Pancreas (tissue), 10 donors: Measurements from ENCODE around the gene GRIK5. TPM values are rescaled to one million over a fixed set of nuclear protein-coding genes. Genes with fewer than 3 reads are reported as not detected.
A peak's percentile ranks its signal among the peaks of the same experiment; 100 is the strongest.
"Not testable (repeated sequence)": the region's sequence is repeated elsewhere in the genome, so short reads cannot be mapped to it uniquely, and the experiment has no call there.

ENCODE experiments used
- ATAC-seq, 4 donors: fragments of 200-7000 bp; cut with Tn5 transposase; one replicate each; pipeline versions ENCODE4 v1.8.0 to v1.9.1; 2020; ENCODE audit warnings: mild to moderate bottlenecking in 4 of 4, moderate library complexity in 4 of 4
- DNase-seq, 6 donors: peaks; one replicate each; pipeline ENCODE4 v3.0.0-alpha.2; 2020
- FAIRE-seq: peaks from 2 replicates; lab custom pipeline; 2012; peaks lifted over from hg19 to GRCh38; lab: Jason Lieb, UNC
- H3K27ac ChIP-seq, 4 donors: fragments of 200-600 bp; sonication (generic); 1 replicate in 3 of 4; 2 replicates in 1 of 4; pipeline versions ENCODE4 v1.5.0 to v1.8.0; 2020
- H3K27me3 ChIP-seq, 4 donors: fragments of 200-600 bp; one replicate each; pipeline ENCODE4 v1.8.0; 2021
- H3K36me3 ChIP-seq, 3 donors: fragments of 200-600 bp; sonication (generic) in 1 of 3; one replicate each; pipeline versions ENCODE4 v1.5.0 to v1.8.0; 2020 to 2021
- H3K4me1 ChIP-seq, 3 donors: fragments of 200-600 bp; one replicate each; pipeline ENCODE4 v1.8.0; 2021
- H3K4me3 ChIP-seq, 4 donors: fragments of 200-600 bp; sonication (generic) in 2 of 4; one replicate each; pipeline versions ENCODE4 v1.5.0 to v1.8.0; 2020 to 2021
- H3K9me3 ChIP-seq, 4 donors: fragments of 200-600 bp; one replicate each; pipeline ENCODE4 v1.8.0; 2021
- WGBS, 2 donors: extraction: QIAGEN DNeasy Blood & Tissue Kit; methylation state at CpG; one replicate each; pipeline ENCODE4 v1.1.7; 2013; 5-methylcytosine and 5-hydroxymethylcytosine counted together
- intact Hi-C, 3 donors: fragments of 100-400 bp; cut with DNase I; formaldehyde crosslinking; loops; one replicate each; pipeline versions ENCODE4 v1.11.1 to v1.14.2; 2022
- polyA plus RNA-seq, 2 donors: library from polyadenylated mRNA; stranded (reverse); fragments of 200-250 nt; gene quantifications; one replicate each; pipeline ENCODE4 v1.2.3, GENCODE V29; 2013
- total RNA-seq, 6 donors: library from RNA; stranded (reverse); fragmentation: NEBNext Ultra II Directional in 4 of 6; extraction: Animal tissue kit (Norgen Biotek cat#: 25700) in 4 of 6; gene quantifications; one replicate each; pipeline versions ENCODE4 v1.2.1 to v1.2.4, GENCODE V29; 2021 to 2023
- TF ChIP-seq, protein P1 (sequence below), 4 donors: fragments of 200-600 bp; sonication (generic) in 3 of 4; IDR thresholded peaks; one replicate each; pipeline versions ENCODE4 v1.5.0 to v1.8.0; 2021; ENCODE audit warnings: antibody characterized with exemption in 4 of 4
- donor health status: healthy with polysubstance abuse.
- donor health status: DM: no; HTN: no; CAD: no; lungs with moderate emphysema.
- donor health status: DM: no; HTN: no; CAD: no.
- donor health status: control.
- donor health status: control.
- donor health status: Bipolar disorder and iron deficiency.
- donor health status: DM: yes; HTN: yes; CAD: no.
- donor health status: DM: no; HTN: no; CAD: no.
- donor health status: DM: no; HTN: no; CAD: no.
- donor health status: DM: yes; HTN: yes; CAD: no.

The GRIK5 gene
- total and polyA plus RNA-seq, 8 donors, result 1.9 to 10.5 (median 3.4) TPM

DNA sequence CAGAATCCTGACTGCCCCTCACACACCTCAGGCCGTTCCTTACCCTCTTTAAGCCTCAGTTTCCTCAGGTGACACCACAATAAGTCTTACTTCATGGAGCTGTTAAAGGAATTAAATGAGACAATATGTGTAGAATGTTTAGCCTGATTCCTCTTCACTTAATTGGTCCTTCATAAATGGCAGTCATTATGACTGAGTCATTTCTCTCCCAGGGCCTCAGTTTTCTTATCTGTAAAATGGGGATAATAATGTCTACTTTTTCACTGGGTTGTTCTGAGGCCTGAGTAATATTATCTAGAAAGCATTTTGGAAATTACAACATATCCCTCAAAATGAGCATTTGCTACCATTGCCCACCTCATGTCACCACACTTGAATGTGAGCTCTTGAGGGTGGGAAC is 40.7 kb upstream of the GRIK5 start:
- TF ChIP-seq, protein P1, sequence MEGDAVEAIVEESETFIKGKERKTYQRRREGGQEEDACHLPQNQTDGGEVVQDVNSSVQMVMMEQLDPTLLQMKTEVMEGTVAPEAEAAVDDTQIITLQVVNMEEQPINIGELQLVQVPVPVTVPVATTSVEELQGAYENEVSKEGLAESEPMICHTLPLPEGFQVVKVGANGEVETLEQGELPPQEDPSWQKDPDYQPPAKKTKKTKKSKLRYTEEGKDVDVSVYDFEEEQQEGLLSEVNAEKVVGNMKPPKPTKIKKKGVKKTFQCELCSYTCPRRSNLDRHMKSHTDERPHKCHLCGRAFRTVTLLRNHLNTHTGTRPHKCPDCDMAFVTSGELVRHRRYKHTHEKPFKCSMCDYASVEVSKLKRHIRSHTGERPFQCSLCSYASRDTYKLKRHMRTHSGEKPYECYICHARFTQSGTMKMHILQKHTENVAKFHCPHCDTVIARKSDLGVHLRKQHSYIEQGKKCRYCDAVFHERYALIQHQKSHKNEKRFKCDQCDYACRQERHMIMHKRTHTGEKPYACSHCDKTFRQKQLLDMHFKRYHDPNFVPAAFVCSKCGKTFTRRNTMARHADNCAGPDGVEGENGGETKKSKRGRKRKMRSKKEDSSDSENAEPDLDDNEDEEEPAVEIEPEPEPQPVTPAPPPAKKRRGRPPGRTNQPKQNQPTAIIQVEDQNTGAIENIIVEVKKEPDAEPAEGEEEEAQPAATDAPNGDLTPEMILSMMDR (IDR thresholded peaks at IDR 0.05), result no peak
- DNase-seq (no peak), FAIRE-seq (no peak)

DNA sequence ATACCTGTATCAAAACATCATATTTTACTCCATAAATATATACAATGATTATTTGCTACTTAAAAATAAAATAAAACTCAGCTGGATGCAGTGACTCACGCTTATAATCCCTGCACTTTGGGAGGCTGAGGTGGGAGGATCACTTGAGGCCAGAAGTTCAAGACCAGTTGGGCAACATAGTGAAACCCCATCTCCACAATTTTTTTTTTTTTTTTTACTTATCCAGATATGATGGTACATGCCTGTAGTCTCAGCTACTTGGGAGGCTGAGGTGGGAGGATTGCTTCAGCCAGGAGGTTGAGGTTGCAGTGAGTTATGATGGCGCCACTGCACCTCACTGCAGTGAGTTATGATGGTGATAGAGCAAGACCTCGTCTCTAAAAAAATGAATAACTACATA is 39.9 kb upstream of the GRIK5 start:
- peaks cover 4 to 27% (median 11%) of the 10 kb centered on the region in 3 donors for H3K4me1 ChIP-seq
- TF ChIP-seq, protein P1 (IDR thresholded peaks at IDR 0.05), result no peak
- H3K36me3 ChIP-seq, result no peaks in the 10 kb centered on the region
- H3K4me3 ChIP-seq, result no peak overlapping the region
- H3K27me3 ChIP-seq, result no peaks in the 10 kb centered on the region
- DNase-seq, result no peak
- no peak overlapping the region for H3K27ac ChIP-seq
- no peaks in the 10 kb centered on the region for H3K9me3 ChIP-seq
- no peak for FAIRE-seq
- 80 to 85% methylated on average over 3 of the region's 3 CpGs for WGBS, 2 donors
- no peak for ATAC-seq
- intact Hi-C loops, result no loop called here

More for the DNA sequence above, 40.7 kb upstream of the GRIK5 start:
- H3K4me1 ChIP-seq, result peaks cover 8 to 30% (median 14%) of the 10 kb centered on the region in 3 donors
- H3K9me3 ChIP-seq, result no peaks in the 10 kb centered on the region
- H3K36me3 ChIP-seq, result no peaks in the 10 kb centered on the region
- intact Hi-C loops, result no loop called here
- 71 to 72% methylated on average over 1 of the region's 1 CpG for WGBS, 2 donors
- H3K27ac ChIP-seq, result no peak overlapping the region
- ATAC-seq, result no peak
- no peaks in the 10 kb centered on the region for H3K27me3 ChIP-seq
- no peak overlapping the region for H3K4me3 ChIP-seq

DNA sequence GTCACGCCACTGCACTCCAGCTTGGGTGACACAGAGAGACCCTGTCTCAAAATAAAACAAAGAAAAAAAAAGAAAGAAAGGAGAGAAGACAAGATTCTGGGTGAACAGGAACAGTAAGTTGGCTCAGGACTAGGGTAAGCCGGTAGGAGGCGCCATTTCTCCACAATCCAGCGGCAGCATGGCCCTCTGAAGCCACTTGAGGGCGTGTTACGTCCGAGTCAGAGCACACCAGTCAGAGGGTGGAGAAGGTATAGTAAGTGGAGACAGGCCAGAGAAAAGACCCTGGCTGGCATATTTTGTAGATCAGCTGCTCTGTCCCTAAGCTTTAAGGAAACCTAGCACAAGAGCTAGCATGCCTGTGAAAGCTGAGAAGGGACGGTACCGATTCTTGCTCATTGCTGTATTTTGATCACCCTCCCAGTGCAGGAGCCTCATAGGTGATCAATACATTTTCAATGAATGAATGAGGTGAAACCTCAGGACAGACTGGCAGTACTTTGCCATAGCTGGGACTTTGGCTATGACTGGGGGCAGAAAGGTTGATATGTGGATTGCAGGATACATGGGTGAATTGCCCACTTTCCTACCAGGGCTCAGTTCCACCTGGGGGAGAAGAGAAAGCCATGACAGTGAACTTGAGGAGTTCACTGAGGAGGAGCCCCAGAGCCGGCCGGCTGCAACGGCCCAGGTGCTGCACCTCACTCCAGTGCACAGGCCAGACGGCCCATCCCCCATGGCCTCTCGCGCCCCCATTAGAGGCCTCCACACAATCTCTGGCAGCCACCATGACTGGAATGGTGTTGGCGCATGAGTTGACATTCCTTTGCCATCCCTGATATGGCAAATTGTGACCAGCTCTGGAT is 38.8 kb upstream of the GRIK5 start:
- DNase-seq, result peak; percentile 74 to 90 (median 86)

DNA sequence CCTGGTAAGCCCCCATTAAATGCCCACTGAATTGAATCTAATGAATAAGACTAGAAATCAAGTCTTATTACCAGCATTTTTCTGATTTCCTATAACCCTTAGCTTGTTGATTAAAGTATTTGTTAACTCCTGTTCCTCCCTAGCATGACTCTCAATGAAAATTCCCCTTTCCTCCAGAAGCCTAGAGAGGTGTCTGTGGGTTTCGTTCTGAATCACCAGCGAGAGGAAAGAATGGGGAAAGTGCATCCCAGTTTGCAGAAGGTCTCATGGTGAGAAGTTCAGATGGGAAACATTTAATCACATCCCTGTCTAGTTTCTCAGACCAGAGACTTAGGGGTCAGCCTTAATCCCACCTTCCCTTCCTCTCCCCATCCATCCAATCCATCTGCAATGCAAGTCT is 35.4 kb upstream of the GRIK5 start:
- Histone ChIP-seq H3K27ac (no peak overlapping the region), H3K36me3 (no peaks in the 10 kb centered on the region), H3K9me3 (no peaks in the 10 kb centered on the region), H3K27me3 (no peaks in the 10 kb centered on the region), H3K4me1 (peaks cover 0 to 11% (median 0%) of the 10 kb centered on the region in 3 donors), H3K4me3 (no peak overlapping the region)
- no peak for DNase-seq
- WGBS, 2 donors, result 79 to 80% methylated on average over 2 of the region's 2 CpGs
- ATAC-seq, result no peak
- TF ChIP-seq, protein P1 (IDR thresholded peaks at IDR 0.05), result no peak
- intact Hi-C loops, result no loop called here
- FAIRE-seq, result no peak

More for the DNA sequence above, 38.8 kb upstream of the GRIK5 start:
- 22 to 25% methylated on average over 16 of the region's 16 CpGs for WGBS, 2 donors
- Histone ChIP-seq H3K27ac (no peak overlapping the region), H3K27me3 (no peaks in the 10 kb centered on the region), H3K36me3 (no peaks in the 10 kb centered on the region), H3K4me1 (peaks cover 0 to 15% (median 0%) of the 10 kb centered on the region in 3 donors), H3K9me3 (no peaks in the 10 kb centered on the region), H3K4me3 (no peak overlapping the region)
- FAIRE-seq (no peak), ATAC-seq (peak; percentile 90 to 100 (median 98))
- TF ChIP-seq, protein P1 (IDR thresholded peaks at IDR 0.05), result peak; percentile 91 to 96 (median 93)
- intact Hi-C loops, result no loop called here

DNA sequence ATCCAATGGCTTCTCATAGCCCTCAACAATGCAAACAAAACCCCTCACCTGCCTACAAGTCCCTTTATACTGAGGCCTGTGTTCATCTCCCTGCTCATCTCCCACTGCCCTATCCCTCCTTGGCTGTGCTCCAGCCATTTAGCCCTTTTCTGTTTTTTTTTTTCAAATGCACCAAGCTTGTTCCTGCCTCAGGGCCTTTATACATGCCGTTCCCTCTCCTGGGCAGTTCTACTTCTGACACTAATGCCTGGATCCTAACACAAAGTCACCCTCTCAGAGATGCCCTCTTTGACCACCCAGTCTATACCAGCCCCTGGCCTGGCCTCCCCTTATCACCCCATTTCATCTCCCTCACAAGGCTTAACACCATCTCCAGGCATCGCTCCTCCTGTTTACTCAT is 32.9 kb upstream of the GRIK5 start:
- TF ChIP-seq, protein P1 (IDR thresholded peaks at IDR 0.05), result no peak
- H3K27me3 ChIP-seq, result no peaks in the 10 kb centered on the region
- peaks cover 16 to 22% (median 18%) of the 10 kb centered on the region in 3 donors for H3K4me1 ChIP-seq
- WGBS, 2 donors, result 92 to 93% methylated on average over 2 of the region's 2 CpGs
- H3K4me3 ChIP-seq, result no peak overlapping the region
- intact Hi-C loops, result no loop called here
- ATAC-seq, result no peak
- FAIRE-seq, result no peak
- no peaks in the 10 kb centered on the region for H3K9me3 ChIP-seq
- no peak overlapping the region for H3K27ac ChIP-seq
- DNase-seq, result no peak
- no peaks in the 10 kb centered on the region for H3K36me3 ChIP-seq

DNA sequence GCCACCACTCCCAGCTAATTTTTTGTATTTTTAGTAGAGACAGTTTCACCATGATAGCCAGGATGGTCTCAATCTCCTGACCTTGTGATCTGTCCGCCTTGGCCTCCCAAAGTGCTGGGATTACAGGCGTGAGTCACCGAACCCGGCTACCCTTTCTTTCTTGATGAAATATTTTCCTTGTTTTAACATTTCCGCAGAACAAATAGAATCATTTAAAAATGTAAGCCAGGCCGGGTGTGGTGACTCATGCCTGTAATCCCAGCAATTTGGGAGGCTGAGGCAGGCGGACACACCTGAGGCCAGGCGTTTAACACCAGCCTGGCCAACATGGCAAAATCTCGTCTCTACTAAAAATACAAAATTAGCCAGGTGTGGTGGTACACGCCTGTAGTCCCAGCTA is 30.2 kb upstream of the GRIK5 start:
- H3K27ac ChIP-seq, result peak overlapping the region in 2 of 4 donors; percentile 85 to 93
- not testable (repeated sequence) for FAIRE-seq, ATAC-seq

More for the DNA sequence above, 30.2 kb upstream of the GRIK5 start:
- peaks cover 20 to 28% (median 22%) of the 10 kb centered on the region in 3 donors for H3K4me1 ChIP-seq
- H3K27me3 ChIP-seq, H3K36me3 ChIP-seq, H3K4me3 ChIP-seq, H3K9me3 ChIP-seq, intact Hi-C loops, DNase-seq: not testable (repeated sequence)
- 92 to 96% methylated on average over 10 of the region's 10 CpGs for WGBS, 2 donors
